Activated CD8-positive, alpha-beta T cell treated with anti-CD3 and anti-CD28 coated beads for 36 hours (primary cell): ENCODE measurements around the gene MBD6. TPM values are rescaled to one million over a fixed set of nuclear protein-coding genes. Genes with fewer than 3 reads are reported as not detected.

Experiments used
- ATAC-seq: fragments of 200-7000 bp; cut with Tn5 transposase; one replicate; pipeline ENCODE4 v1.10.0; 2021; ENCODE audit warnings: mild to moderate bottlenecking, moderate library complexity
- CTCF ChIA-PET: fragments of 350-600 bp; sonication (Branson Sonifier 250); formaldehyde crosslinking; loops from one replicate; lab custom pipeline; 2021; ENCODE audit warnings: antibody characterized with exemption; lab: Charles Lee
- POLR2A ChIA-PET: fragments of 350-600 bp; sonication (Branson Sonifier 250); formaldehyde crosslinking; loops from one replicate; lab custom pipeline; 2021; ENCODE audit warnings: antibody characterized with exemption; lab: Charles Lee
- DNase-seq: peaks from one replicate; pipeline ENCODE4 v3.0.0-alpha.2; 2020
- H3K27ac Mint-ChIP-seq: one replicate; pipeline ENCODE4 v1.8.0; 2021; ENCODE audit warnings: mild to moderate bottlenecking, mixed read lengths
- H3K27me3 Mint-ChIP-seq: one replicate; pipeline ENCODE4 v1.8.0; 2021; ENCODE audit warnings: mixed read lengths
- H3K36me3 Mint-ChIP-seq: one replicate; pipeline ENCODE4 v1.8.0; 2021; ENCODE audit warnings: low read depth, mixed read lengths
- H3K4me1 Mint-ChIP-seq: one replicate; pipeline ENCODE4 v1.8.0; 2021; ENCODE audit warnings: low read depth, mixed read lengths
- H3K4me3 Mint-ChIP-seq: one replicate; pipeline ENCODE4 v1.8.0; 2021; ENCODE audit warnings: mild to moderate bottlenecking, moderate library complexity, mixed read lengths
- H3K9me3 Mint-ChIP-seq: one replicate; pipeline ENCODE4 v1.8.0; 2021; ENCODE audit warnings: mixed read lengths
- CTCF ChIP-seq: fragments of 200-600 bp; IDR thresholded peaks from one replicate; pipeline ENCODE4 v1.8.0; 2022; ENCODE audit warnings: antibody characterized with exemption, mild to moderate bottlenecking
- intact Hi-C: fragments of 100-400 bp; cut with micrococcal nuclease; formaldehyde crosslinking; loops from one replicate; pipeline ENCODE4 v1.10.0; 2022
- total RNA-seq, 2 experiments: library from RNA; stranded (reverse); gene quantifications; one replicate each; pipeline ENCODE4 v1.2.3, GENCODE V29; 2021

MBD6 gene
- total RNA-seq, 2 experiments from 2014 or later: 46.5 to 47.3 TPM

- ChIA-PET CTCF (interaction anchor here (1.2 kb wide), 1 partner anchor 63 kb away, joined by 3 read pairs; the partner anchor contains the start of gene INHBE), POLR2A (interaction anchor here (1.1 to 5.7 kb wide), 5 partner anchors 8 to 47 kb away, joined by 3 to 50 read pairs (median 15); partner anchors contain the start of gene MARS1)
- Mint-ChIP-seq H3K4me3 (peak overlapping the region; percentile 95), H3K9me3 (no peaks in the 10 kb centered on the region), H3K36me3 (peaks cover 60% of the 10 kb centered on the region), H3K4me1 (peaks cover 48% of the 10 kb centered on the region), H3K27me3 (no peaks in the 10 kb centered on the region), H3K27ac (peak overlapping the region; percentile 99)
- intact Hi-C loops: no loop called here
- no peak for DNase-seq
- ATAC-seq: no peak
- TF ChIP-seq CTCF: no peak
Observed at GRCh38 chr12:57518176-57518919, 4.3 kb upstream of the MBD6 start.

GRCh38 chr12:57518920-57519795, 3.5 kb upstream of the MBD6 start:
- H3K27ac Mint-ChIP-seq: peak overlapping the region; percentile 99
- H3K4me1 Mint-ChIP-seq: peaks cover 56% of the 10 kb centered on the region
- H3K36me3 Mint-ChIP-seq: peaks cover 57% of the 10 kb centered on the region
- intact Hi-C loops: no loop called here
- DNase-seq (no peak), ATAC-seq (no peak)
- H3K9me3 Mint-ChIP-seq: no peaks in the 10 kb centered on the region
- H3K4me3 Mint-ChIP-seq: peak overlapping the region; percentile 95
- TF ChIP-seq CTCF: no peak
- ChIA-PET POLR2A (interaction anchor here (0.6 to 5.7 kb wide), 9 partner anchors 9 to 56 kb away, joined by 3 to 50 read pairs (median 9); partner anchors contain the start of genes DCTN2 and MARS1), CTCF (interaction anchor here (1.2 to 2.6 kb wide), 3 partner anchors 42 to 64 kb away, joined by 3 to 7 read pairs (median 7); partner anchors contain the start of gene INHBE)
- no peaks in the 10 kb centered on the region for H3K27me3 Mint-ChIP-seq

GRCh38 chr12:57519796-57520052, 2.9 kb upstream of the MBD6 start:
- ChIA-PET POLR2A (interaction anchor here (0.6 to 5.7 kb wide), 11 partner anchors 10 to 290 kb away, joined by 3 to 50 read pairs (median 4); partner anchors contain the start of genes DCTN2, MARS1, OS9 and SHMT2), CTCF (interaction anchor here (1.5 to 2.6 kb wide), 2 partner anchors 43 to 61 kb away, joined by 7 read pairs; no protein-coding TSS in a partner anchor)
- Mint-ChIP-seq H3K9me3 (no peaks in the 10 kb centered on the region), H3K36me3 (peaks cover 57% of the 10 kb centered on the region), H3K4me1 (peaks cover 61% of the 10 kb centered on the region), H3K27me3 (no peaks in the 10 kb centered on the region), H3K27ac (peak overlapping the region; percentile 99), H3K4me3 (peak overlapping the region; percentile 95)
- ATAC-seq (no peak), DNase-seq (peak; percentile 30)
- TF ChIP-seq CTCF: no peak
- intact Hi-C loops: loop anchor here (5.0 kb wide), 1 partner anchor 42 kb away; the partner anchor contains the start of gene ARHGAP9

- ATAC-seq (peak; percentile 78), DNase-seq (peak; percentile 99)
- H3K4me1 Mint-ChIP-seq: peaks cover 66% of the 10 kb centered on the region
- H3K9me3 Mint-ChIP-seq: no peaks in the 10 kb centered on the region
- H3K27ac Mint-ChIP-seq: peak within 1 kb of the TSS; percentile 99
- peaks cover 55% of the 10 kb centered on the region for H3K36me3 Mint-ChIP-seq
- CTCF ChIA-PET: interaction anchor here (0.8 to 2.6 kb wide), 5 partner anchors 31 to 62 kb away, joined by 3 to 7 read pairs (median 4); no protein-coding TSS in a partner anchor
- POLR2A ChIA-PET: interaction anchor here (0.8 to 5.7 kb wide), 14 partner anchors 7 to 290 kb away, joined by 3 to 50 read pairs (median 4); partner anchors contain the start of genes DCTN2, MARS1, OS9 and SHMT2
- peak within 1 kb of the TSS; percentile 95 for H3K4me3 Mint-ChIP-seq
- H3K27me3 Mint-ChIP-seq: no peaks in the 10 kb centered on the region
- no peak for TF ChIP-seq CTCF
- intact Hi-C loops: loop anchor here (5.0 kb wide), 1 partner anchor 43 kb away; the partner anchor contains the start of gene ARHGAP9
Observed at GRCh38 chr12:57520053-57520818, 2.4 kb upstream of the MBD6 start, which contains the start of gene DDIT3. TSS of gene DDIT3 (minus strand) at chr12:57520514. CDS start at chr12:57517406, 3,108 bp downstream.
